Epithelial cell of proximal tubule (primary cell): ENCODE data around the gene MED13L. TPM values are rescaled to one million over a fixed set of nuclear protein-coding genes. Genes with fewer than 3 reads are reported as not detected.

Source experiments
- DNase-seq: peaks from one replicate; pipeline ENCODE4 v3.0.0-alpha.2; 2011; ENCODE audit warnings: low read depth
- H3K4me3 ChIP-seq: 2 replicates; pipeline ENCODE4 v1.5.1; 2011; ENCODE audit warnings: low read depth, mild to moderate bottlenecking, low read length
- CTCF ChIP-seq: conservative IDR thresholded peaks from 2 replicates; pipeline ENCODE4 v1.5.1; 2012; ENCODE audit warnings: low read depth, mild to moderate bottlenecking, low read length
- total RNA-seq: library from RNA; depleted of rRNA; stranded (reverse); fragments of >200 nt; gene quantifications from 2 replicates; pipeline ENCODE4 v1.2.3, GENCODE V29; 2015

Gene MED13L
- total RNA-seq, 1 donor from 2014 or later = 37.9 TPM

DNA sequence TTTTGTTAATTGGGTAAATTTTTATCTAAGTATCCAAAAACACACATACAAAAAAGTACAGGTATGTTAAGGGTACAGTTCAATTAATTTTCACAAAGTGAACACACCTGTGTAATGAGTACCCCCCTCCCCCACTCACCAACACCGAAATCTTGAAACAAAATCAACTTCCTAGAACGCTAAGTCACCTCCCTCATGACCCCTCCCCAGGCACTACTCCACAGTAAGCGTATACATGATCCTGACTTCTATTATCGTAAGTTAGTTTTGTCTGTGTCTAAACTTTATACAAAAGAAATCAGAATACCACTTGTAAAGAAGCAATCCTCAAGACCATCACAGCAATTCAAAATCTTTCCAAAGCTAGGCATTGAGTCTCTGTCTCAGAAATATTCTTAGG, 100.5 kb downstream of the MED13L start:
- no peak for DNase-seq
- no peak overlapping the region for H3K4me3 ChIP-seq

DNA sequence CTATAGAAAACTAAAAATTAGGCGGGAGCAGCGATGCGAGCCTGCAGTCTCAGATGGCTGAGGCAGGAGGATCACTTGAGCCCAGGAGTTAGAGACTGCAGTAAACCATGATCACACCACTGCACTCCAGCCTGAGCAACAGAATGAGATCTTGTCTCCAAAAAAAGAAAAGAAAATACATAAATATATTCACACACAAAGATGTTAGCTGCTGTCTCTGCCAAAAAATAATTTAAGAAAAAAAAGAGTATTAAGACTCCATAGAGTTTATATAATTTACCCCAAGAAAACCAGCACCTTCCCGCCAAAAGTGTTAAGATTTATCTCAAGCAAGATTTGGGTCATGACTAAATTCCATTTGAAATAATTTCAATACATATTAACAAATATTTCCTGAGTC, 102.6 kb downstream of the MED13L start:
- no peak for TF ChIP-seq CTCF
- H3K4me3 ChIP-seq = no peak overlapping the region
- DNase-seq = no peak

More for the DNA sequence above, 100.5 kb downstream of the MED13L start:
- no peak for TF ChIP-seq CTCF

- no peak overlapping the region for H3K4me3 ChIP-seq
- TF ChIP-seq CTCF = no peak
- DNase-seq = no peak
Observed at GRCh38 chr12:116174006-116174405, 103.5 kb downstream of the MED13L start.

- no peak for TF ChIP-seq CTCF
- no peak overlapping the region for H3K4me3 ChIP-seq
- no peak for DNase-seq
Observed at GRCh38 chr12:116172224-116172849, 105.2 kb downstream of the MED13L start.

GRCh38 chr12:116171549-116171948, 105.9 kb downstream of the MED13L start:
- no peak for DNase-seq
- no peak overlapping the region for H3K4me3 ChIP-seq
- TF ChIP-seq CTCF = no peak

DNA sequence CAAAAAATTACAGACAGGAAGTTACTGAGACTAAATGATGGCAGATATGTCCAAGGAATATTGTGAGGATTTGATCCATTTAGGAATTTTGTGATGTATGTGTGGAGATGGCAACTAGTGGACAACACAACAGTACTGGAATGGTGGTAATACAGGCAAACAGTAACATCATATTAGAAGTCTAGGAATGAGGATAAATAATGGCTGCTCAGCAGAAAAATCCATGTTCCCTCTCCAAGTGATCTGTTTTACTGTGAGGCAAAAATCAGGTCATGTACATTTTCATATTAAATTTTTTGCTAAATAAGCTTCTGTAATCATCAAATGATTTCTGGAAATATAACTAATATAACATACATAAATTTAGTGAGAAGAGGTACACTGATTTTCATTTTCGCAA, 108.4 kb downstream of the MED13L start:
- no peak overlapping the region for H3K4me3 ChIP-seq
- DNase-seq = no peak
- no peak for TF ChIP-seq CTCF

DNA sequence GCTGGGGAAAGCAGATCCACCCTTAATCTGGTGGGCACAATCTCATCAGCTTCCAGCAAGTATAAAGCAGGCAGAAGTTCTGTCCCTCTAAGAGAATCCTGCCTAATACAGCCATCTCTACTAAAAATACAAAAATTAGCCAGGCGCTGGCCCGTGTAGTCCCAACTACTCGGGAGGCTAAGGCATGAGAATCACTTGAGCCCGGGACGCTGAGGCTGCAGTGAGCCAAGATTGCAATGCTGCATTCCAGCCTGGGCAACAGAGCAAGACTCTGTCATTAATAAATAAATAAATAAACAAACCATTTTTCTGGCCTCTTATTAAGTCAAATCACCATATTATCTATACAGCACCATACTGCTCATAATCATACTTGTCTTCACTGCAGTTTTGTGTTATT, 111.2 kb downstream of the MED13L start:
- DNase-seq = no peak
- TF ChIP-seq CTCF = no peak

More for the DNA sequence above, 111.2 kb downstream of the MED13L start:
- H3K4me3 ChIP-seq = no peak overlapping the region
